Activated CD4-positive, alpha-beta T cell treated with anti-CD3 and anti-CD28 coated beads, Interleukin-2, amount 10 ng/mL, durations not matched to agents 24 days and 14 days (primary cell): ENCODE measurements around the gene LMTK3. TPM values are rescaled to one million over a fixed set of nuclear protein-coding genes. Genes with fewer than 3 reads are reported as not detected.

Experiments used
- DNase-seq: peaks from one replicate; pipeline ENCODE4 v3.0.0; 2022
- H3K27ac Mint-ChIP-seq: one replicate; pipeline ENCODE4 v1.8.0; 2022; ENCODE audit warnings: mild to moderate bottlenecking, mixed read lengths
- H3K27me3 Mint-ChIP-seq: one replicate; pipeline ENCODE4 v1.8.0; 2022; ENCODE audit warnings: mixed read lengths
- H3K36me3 Mint-ChIP-seq: one replicate; pipeline ENCODE4 v1.8.0; 2022; ENCODE audit warnings: low read depth, mild to moderate bottlenecking, mixed read lengths
- H3K4me1 Mint-ChIP-seq: one replicate; pipeline ENCODE4 v1.8.0; 2021; ENCODE audit warnings: mixed read lengths
- H3K4me3 Mint-ChIP-seq: one replicate; pipeline ENCODE4 v1.8.0; 2022; ENCODE audit warnings: mild to moderate bottlenecking, moderate library complexity, mixed read lengths
- H3K9me3 Mint-ChIP-seq: one replicate; pipeline ENCODE4 v1.8.0; 2021; ENCODE audit warnings: mixed read lengths
- intact Hi-C: fragments of 100-400 bp; cut with micrococcal nuclease; formaldehyde crosslinking; loops from one replicate; pipeline ENCODE4 v1.15.1; 2023
- total RNA-seq: library from RNA; stranded (reverse); gene quantifications from 2 replicates; pipeline ENCODE4 v1.2.3, GENCODE V29; 2022

Gene LMTK3
- total RNA-seq, 1 donor from 2014 or later: 3.6 TPM

- H3K9me3 Mint-ChIP-seq: no peaks in the 10 kb centered on the region
- H3K27me3 Mint-ChIP-seq: no peaks in the 10 kb centered on the region
- no peaks in the 10 kb centered on the region for H3K36me3 Mint-ChIP-seq
- peaks cover 19% of the 10 kb centered on the region for H3K4me1 Mint-ChIP-seq
- DNase-seq: peak; percentile 76
- H3K4me3 Mint-ChIP-seq: no peak overlapping the region
- H3K27ac Mint-ChIP-seq: no peak overlapping the region
- intact Hi-C loops: loop anchor here (1.0 kb wide), 2 partner anchors 78 to 83 kb away; no protein-coding TSS in a partner anchor
Observed at GRCh38 chr19:48506138-48506733, 5.4 kb downstream of the LMTK3 start.

- Mint-ChIP-seq H3K4me1 (peaks cover 12% of the 10 kb centered on the region), H3K4me3 (peak overlapping the region; percentile 85), H3K27me3 (peaks cover 2% of the 10 kb centered on the region), H3K27ac (peak overlapping the region; percentile 48), H3K36me3 (no peaks in the 10 kb centered on the region), H3K9me3 (no peaks in the 10 kb centered on the region)
- intact Hi-C loops: loop anchor here (1.0 kb wide), 1 partner anchor 9 kb away; no protein-coding TSS in a partner anchor
- no peak for DNase-seq
Observed at GRCh38 chr19:48502350-48503018, 9.2 kb downstream of the LMTK3 start.

- H3K9me3 Mint-ChIP-seq: no peaks in the 10 kb centered on the region
- H3K27ac Mint-ChIP-seq: peak overlapping the region; percentile 68
- H3K4me1 Mint-ChIP-seq: peaks cover 12% of the 10 kb centered on the region
- peak; percentile 92 for DNase-seq
- peak overlapping the region; percentile 85 for H3K4me3 Mint-ChIP-seq
- no peaks in the 10 kb centered on the region for H3K36me3 Mint-ChIP-seq
- H3K27me3 Mint-ChIP-seq: peaks cover 2% of the 10 kb centered on the region
- intact Hi-C loops: loop anchor here (1.0 kb wide), 1 partner anchor 8 kb away; no protein-coding TSS in a partner anchor
Observed at GRCh38 chr19:48501494-48502349, 9.9 kb downstream of the LMTK3 start.

GRCh38 chr19:48500830-48501493, 10.7 kb downstream of the LMTK3 start:
- H3K36me3 Mint-ChIP-seq: no peaks in the 10 kb centered on the region
- H3K4me3 Mint-ChIP-seq: peak overlapping the region; percentile 85
- intact Hi-C loops: no loop called here
- H3K27ac Mint-ChIP-seq: no peak overlapping the region
- no peak for DNase-seq
- no peaks in the 10 kb centered on the region for H3K9me3 Mint-ChIP-seq
- H3K27me3 Mint-ChIP-seq: peaks cover 2% of the 10 kb centered on the region
- peaks cover 12% of the 10 kb centered on the region for H3K4me1 Mint-ChIP-seq

GRCh38 chr19:48499316-48500090, 12.1 kb downstream of the LMTK3 start:
- peaks cover 14% of the 10 kb centered on the region for H3K27me3 Mint-ChIP-seq
- H3K9me3 Mint-ChIP-seq: no peaks in the 10 kb centered on the region
- no peak for DNase-seq
- H3K36me3 Mint-ChIP-seq: no peaks in the 10 kb centered on the region
- H3K4me1 Mint-ChIP-seq: peaks cover 15% of the 10 kb centered on the region
- H3K4me3 Mint-ChIP-seq: peak overlapping the region; percentile 3
- H3K27ac Mint-ChIP-seq: no peak overlapping the region
- intact Hi-C loops: no loop called here

GRCh38 chr19:48498595-48499311, 12.9 kb downstream of the LMTK3 start:
- intact Hi-C loops: no loop called here
- no peaks in the 10 kb centered on the region for H3K36me3 Mint-ChIP-seq
- H3K4me3 Mint-ChIP-seq: no peak overlapping the region
- H3K4me1 Mint-ChIP-seq: peaks cover 17% of the 10 kb centered on the region
- no peaks in the 10 kb centered on the region for H3K9me3 Mint-ChIP-seq
- peaks cover 18% of the 10 kb centered on the region for H3K27me3 Mint-ChIP-seq
- no peak for DNase-seq
- H3K27ac Mint-ChIP-seq: no peak overlapping the region

GRCh38 chr19:48497728-48498594, 13.7 kb downstream of the LMTK3 start:
- no peak overlapping the region for H3K27ac Mint-ChIP-seq
- intact Hi-C loops: no loop called here
- H3K4me1 Mint-ChIP-seq: peaks cover 14% of the 10 kb centered on the region
- no peaks in the 10 kb centered on the region for H3K36me3 Mint-ChIP-seq
- H3K4me3 Mint-ChIP-seq: no peak overlapping the region
- H3K27me3 Mint-ChIP-seq: peaks cover 18% of the 10 kb centered on the region
- H3K9me3 Mint-ChIP-seq: no peaks in the 10 kb centered on the region
- no peak for DNase-seq

GRCh38 chr19:48496959-48497727, 14.5 kb downstream of the LMTK3 start:
- intact Hi-C loops: no loop called here
- Mint-ChIP-seq H3K4me3 (no peak overlapping the region), H3K4me1 (peaks cover 21% of the 10 kb centered on the region), H3K27me3 (peaks cover 23% of the 10 kb centered on the region), H3K36me3 (peaks cover 3% of the 10 kb centered on the region), H3K27ac (no peak overlapping the region), H3K9me3 (no peaks in the 10 kb centered on the region)
- no peak for DNase-seq

GRCh38 chr19:48495396-48495795, 16.2 kb downstream of the LMTK3 start:
- H3K27ac Mint-ChIP-seq: no peak overlapping the region
- intact Hi-C loops: no loop called here
- peak overlapping the region; percentile 34 for H3K4me3 Mint-ChIP-seq
- peaks cover 32% of the 10 kb centered on the region for H3K27me3 Mint-ChIP-seq
- H3K4me1 Mint-ChIP-seq: peaks cover 24% of the 10 kb centered on the region
- DNase-seq: no peak
- no peaks in the 10 kb centered on the region for H3K9me3 Mint-ChIP-seq
- H3K36me3 Mint-ChIP-seq: peaks cover 3% of the 10 kb centered on the region

- intact Hi-C loops: loop anchor here (1.0 to 5.0 kb wide), 3 partner anchors 8 to 102 kb away; partner anchors contain the start of genes CYTH2, GRIN2D and KDELR1
- Mint-ChIP-seq H3K4me3 (peak overlapping the region; percentile 83), H3K9me3 (no peaks in the 10 kb centered on the region), H3K36me3 (peaks cover 3% of the 10 kb centered on the region), H3K27me3 (peaks cover 36% of the 10 kb centered on the region), H3K27ac (no peak overlapping the region), H3K4me1 (peaks cover 30% of the 10 kb centered on the region)
- no peak for DNase-seq
Observed at GRCh38 chr19:48493718-48494401, 17.8 kb downstream of the LMTK3 start.
